Nephron progenitor cell (in vitro differentiated cells): ENCODE data around the gene TARM1.

Experiments
- DNase-seq: peaks from one replicate; pipeline ENCODE4 v3.0.0; 2021
- H3K27ac Mint-ChIP-seq: 2 replicates; pipeline ENCODE4 v1.8.0; 2021; ENCODE audit warnings: mild to moderate bottlenecking, moderate library complexity, mixed read lengths
- H3K27me3 Mint-ChIP-seq: 2 replicates; pipeline ENCODE4 v1.8.0; 2021; ENCODE audit warnings: mild to moderate bottlenecking, low read depth, mixed read lengths; ENCODE audit not compliant: poor library complexity
- H3K36me3 Mint-ChIP-seq: 2 replicates; pipeline ENCODE4 v1.8.0; 2021; ENCODE audit warnings: low read depth, mixed read lengths
- H3K4me1 Mint-ChIP-seq: 2 replicates; pipeline ENCODE4 v1.8.0; 2021; ENCODE audit warnings: mixed read lengths
- H3K4me3 Mint-ChIP-seq: 2 replicates; pipeline ENCODE4 v1.8.0; 2021; ENCODE audit warnings: mild to moderate bottlenecking, moderate library complexity, mixed read lengths
- H3K9me3 Mint-ChIP-seq: 2 replicates; pipeline ENCODE4 v1.8.0; 2021; ENCODE audit warnings: mild to moderate bottlenecking, moderate library complexity, mixed read lengths
- TF ChIP-seq, protein P1 (sequence below): fragments of 200-600 bp; sonication (generic); IDR thresholded peaks from 2 replicates; pipeline ENCODE4 v1.5.0; 2021; ENCODE audit warnings: antibody characterized with exemption

The TARM1 gene

DNA sequence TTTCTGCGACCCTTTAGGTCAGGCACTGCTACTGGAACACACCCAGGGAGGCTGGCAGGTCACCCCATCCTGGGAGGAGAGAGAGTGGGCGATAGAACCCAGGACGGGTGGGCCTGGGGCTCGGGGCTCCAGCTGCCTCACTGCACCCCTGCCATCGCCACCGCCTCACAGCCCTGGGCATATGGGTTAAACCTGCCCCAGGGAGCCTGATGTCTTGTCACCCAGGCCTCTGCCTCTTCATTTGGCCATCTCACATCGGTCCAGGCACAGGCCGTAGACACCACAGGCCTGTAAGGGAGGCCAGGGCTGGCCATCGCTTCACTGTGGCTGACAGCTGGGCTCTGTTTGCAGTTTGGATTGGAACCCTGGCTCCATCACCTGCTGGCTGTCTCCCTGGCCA lies 44.5 kb upstream of the TARM1 start:
- no peak overlapping the region for H3K4me3 Mint-ChIP-seq
- no peaks in the 10 kb centered on the region for H3K27me3 Mint-ChIP-seq
- no peak overlapping the region for H3K27ac Mint-ChIP-seq
- TF ChIP-seq, protein P1, sequence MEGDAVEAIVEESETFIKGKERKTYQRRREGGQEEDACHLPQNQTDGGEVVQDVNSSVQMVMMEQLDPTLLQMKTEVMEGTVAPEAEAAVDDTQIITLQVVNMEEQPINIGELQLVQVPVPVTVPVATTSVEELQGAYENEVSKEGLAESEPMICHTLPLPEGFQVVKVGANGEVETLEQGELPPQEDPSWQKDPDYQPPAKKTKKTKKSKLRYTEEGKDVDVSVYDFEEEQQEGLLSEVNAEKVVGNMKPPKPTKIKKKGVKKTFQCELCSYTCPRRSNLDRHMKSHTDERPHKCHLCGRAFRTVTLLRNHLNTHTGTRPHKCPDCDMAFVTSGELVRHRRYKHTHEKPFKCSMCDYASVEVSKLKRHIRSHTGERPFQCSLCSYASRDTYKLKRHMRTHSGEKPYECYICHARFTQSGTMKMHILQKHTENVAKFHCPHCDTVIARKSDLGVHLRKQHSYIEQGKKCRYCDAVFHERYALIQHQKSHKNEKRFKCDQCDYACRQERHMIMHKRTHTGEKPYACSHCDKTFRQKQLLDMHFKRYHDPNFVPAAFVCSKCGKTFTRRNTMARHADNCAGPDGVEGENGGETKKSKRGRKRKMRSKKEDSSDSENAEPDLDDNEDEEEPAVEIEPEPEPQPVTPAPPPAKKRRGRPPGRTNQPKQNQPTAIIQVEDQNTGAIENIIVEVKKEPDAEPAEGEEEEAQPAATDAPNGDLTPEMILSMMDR: no peak
- DNase-seq: no peak
- H3K4me1 Mint-ChIP-seq: no peaks in the 10 kb centered on the region
- no peaks in the 10 kb centered on the region for H3K9me3 Mint-ChIP-seq
- peaks cover 36% of the 10 kb centered on the region for H3K36me3 Mint-ChIP-seq

DNA sequence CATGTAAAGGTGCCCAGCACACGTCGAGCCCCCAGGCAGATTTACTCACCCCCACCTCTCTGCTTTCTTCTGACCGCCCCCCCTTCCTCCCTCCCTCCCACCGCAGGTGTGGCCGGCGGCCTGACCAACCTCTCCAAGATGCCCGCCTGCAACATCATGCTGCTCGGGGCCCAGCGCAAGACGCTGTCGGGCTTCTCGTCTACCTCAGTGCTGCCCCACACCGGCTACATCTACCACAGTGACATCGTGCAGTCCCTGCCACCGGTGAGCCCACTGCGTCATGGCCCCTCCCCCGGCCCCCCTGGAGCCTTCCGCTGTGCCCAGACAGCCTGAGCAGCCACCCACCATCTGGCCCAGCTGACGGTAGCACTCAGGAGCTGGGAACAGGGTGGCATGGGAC lies 43.2 kb upstream of the TARM1 start:
- H3K9me3 Mint-ChIP-seq: no peaks in the 10 kb centered on the region
- TF ChIP-seq, protein P1: no peak
- DNase-seq: no peak
- no peaks in the 10 kb centered on the region for H3K4me1 Mint-ChIP-seq
- H3K4me3 Mint-ChIP-seq: no peak overlapping the region
- H3K36me3 Mint-ChIP-seq: peaks cover 43% of the 10 kb centered on the region
- H3K27me3 Mint-ChIP-seq: no peaks in the 10 kb centered on the region
- no peak overlapping the region for H3K27ac Mint-ChIP-seq

DNA sequence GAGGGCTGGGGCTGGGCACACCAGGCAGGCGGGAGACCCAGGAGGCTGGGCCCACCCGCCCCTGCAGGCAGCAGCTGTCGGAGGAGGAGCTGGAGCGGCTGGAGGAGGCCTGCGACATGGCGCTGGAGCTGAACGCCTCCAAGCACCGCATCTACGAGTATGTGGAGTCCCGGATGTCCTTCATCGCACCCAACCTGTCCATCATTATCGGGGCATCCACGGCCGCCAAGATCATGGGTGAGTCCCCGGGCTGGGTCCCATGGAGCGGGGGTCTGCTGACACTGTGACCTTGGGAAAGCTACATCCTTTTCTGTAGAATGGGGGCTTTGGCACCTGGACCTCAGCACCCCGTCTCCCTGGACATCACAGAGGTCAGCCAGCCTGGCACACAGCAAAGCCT lies 42.5 kb upstream of the TARM1 start:
- no peak overlapping the region for H3K4me3 Mint-ChIP-seq
- H3K36me3 Mint-ChIP-seq: peaks cover 45% of the 10 kb centered on the region

DNA sequence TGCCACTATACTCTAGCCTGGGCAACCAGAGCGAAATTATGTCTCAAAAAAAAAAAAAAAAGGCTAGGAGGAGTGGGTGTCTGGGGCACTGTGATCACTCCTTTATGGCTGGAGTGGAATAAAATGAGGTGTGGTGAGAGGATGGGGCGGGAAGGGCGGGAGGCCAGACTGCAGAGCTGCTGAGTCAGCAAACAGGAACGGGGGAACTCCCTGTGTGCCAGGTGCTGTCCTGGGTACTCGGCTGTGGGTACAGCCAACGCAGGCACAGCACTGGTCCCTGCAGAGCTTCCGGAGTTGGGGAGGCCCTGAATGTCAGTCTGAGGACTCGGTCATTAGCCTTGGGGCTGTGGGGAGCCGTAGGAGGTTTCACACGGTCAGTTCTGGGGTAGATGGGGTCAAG lies 40.1 kb upstream of the TARM1 start:
- no peak overlapping the region for H3K4me3 Mint-ChIP-seq
- H3K27me3 Mint-ChIP-seq: peaks cover 3% of the 10 kb centered on the region
- no peak overlapping the region for H3K27ac Mint-ChIP-seq
- no peaks in the 10 kb centered on the region for H3K9me3 Mint-ChIP-seq
- H3K36me3 Mint-ChIP-seq: peaks cover 46% of the 10 kb centered on the region
- no peak for DNase-seq
- peaks cover 11% of the 10 kb centered on the region for H3K4me1 Mint-ChIP-seq
- TF ChIP-seq, protein P1: no peak

More for the DNA sequence above, 42.5 kb upstream of the TARM1 start:
- Mint-ChIP-seq H3K4me1 (no peaks in the 10 kb centered on the region), H3K9me3 (no peaks in the 10 kb centered on the region), H3K27me3 (no peaks in the 10 kb centered on the region), H3K27ac (no peak overlapping the region)
- DNase-seq: no peak
- TF ChIP-seq, protein P1: no peak

DNA sequence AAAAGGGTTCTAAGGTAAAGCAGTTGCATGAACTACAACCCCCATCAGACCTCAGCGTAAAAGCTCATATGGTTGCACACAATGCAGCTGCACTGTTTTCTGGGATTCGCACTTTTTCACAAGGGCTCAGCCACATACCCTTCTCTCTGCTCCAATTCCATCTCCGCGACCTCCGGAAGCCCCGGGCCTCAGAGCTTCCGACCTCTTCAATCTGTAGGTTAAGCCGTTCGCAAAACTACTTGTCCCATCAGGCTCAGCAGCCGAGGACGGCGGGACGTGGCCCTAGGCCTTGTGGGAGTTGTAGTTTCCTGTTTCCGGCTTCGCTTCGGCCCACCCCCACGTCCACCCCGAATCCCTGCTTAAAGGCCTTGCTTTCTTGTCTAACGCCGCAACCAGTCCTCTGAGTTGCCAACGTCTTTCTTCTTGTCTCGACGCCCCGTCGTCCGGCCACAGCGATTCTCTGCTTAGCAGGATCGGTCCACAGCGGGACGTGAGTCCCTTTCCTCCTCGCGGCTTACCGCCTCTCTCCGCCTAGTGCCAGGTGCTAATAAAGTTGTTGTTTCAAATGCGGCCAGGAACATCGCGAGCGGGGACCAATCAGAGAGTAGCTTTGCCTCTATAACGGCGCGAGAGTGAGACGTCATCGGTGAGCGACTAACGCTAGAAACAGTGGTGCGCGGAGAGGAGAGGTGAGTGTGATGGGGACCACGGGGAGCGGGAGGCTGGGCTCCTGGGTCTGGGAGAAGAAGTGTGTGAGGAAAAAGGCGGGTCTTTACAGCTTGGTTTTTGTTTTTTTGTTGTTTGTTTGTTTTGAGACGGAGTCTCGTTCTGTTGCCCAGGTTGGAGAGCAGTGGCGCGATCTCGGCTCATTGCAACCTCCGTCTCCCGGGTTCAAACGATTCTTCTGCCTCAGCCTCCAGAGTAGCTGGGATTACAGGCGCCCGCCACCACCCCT lies 34.2 kb upstream of the TARM1 start, which contains the start of the genes PRPF31 and TFPT:
Gene PRPF31, plus strand, starts transcription at position 646 of the 955 bp plus-strand sequence. CDS start 2,525 bp downstream, outside the sequence.
Gene TFPT, minus strand, starts transcription at position 549 of the 955 bp plus-strand sequence. Its CDS starts 388 bp downstream, at position 161.
- Mint-ChIP-seq H3K9me3 (no peaks in the 10 kb centered on the region), H3K27me3 (peaks cover 3% of the 10 kb centered on the region), H3K4me3 (peak within 1 kb of the TSS; percentile 99), H3K36me3 (peaks cover 31% of the 10 kb centered on the region), H3K4me1 (peaks cover 35% of the 10 kb centered on the region), H3K27ac (peak within 1 kb of the TSS; percentile 97)
- TF ChIP-seq, protein P1: no peak
- peak; percentile 93 for DNase-seq
